ENCODE measurements around the gene RABAC1. TPM values are rescaled to one million over a fixed set of nuclear protein-coding genes. Genes with fewer than 3 reads are reported as not detected.

The RABAC1 gene
- total and polyA plus RNA-seq, 7 donors: 48.9 to 131 (median 65.3) TPM

DNA sequence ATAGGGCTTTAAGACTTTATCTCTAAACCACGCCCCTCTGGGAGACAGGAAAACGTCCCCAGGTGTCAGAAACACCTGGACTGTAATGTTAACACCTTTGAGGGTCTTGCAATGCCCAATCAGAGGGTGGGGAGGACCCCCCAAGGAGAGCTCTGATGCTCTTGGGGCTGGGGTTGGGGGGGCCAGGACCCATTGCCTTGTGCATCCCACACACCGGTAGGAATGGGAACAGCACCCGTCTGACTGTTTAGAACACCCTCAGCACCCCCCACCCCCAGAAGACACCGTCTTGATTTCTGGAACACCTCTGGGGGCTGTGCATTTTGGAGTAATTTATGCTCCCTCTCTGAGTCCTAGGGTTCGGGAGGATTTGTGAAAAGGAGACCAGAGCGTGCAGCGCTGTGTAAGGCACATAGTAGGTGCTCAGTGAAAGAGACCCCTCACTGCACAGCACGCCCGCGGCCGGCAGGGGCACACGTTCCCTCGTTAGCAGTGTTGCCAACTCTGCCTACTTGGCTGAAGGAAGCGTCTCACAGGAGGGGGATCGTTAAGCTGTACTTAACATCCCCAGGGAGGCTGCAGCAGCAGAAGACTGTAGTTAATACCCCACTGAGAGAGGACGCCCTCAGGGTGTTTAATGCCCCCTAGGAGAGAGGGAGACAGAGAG lies 28.1 kb downstream of the RABAC1 start:
- WGBS, 3 donors: 5 to 6% (median 5%) methylated on average over 17 of the region's 17 CpGs
- intact Hi-C loops (cut with DNase I): loop anchor here in 1 of 2 donors (5.0 kb wide), 1 partner anchor 54 kb away; the partner anchor contains the start of gene CD79A
- TF ChIP-seq, protein P1, sequence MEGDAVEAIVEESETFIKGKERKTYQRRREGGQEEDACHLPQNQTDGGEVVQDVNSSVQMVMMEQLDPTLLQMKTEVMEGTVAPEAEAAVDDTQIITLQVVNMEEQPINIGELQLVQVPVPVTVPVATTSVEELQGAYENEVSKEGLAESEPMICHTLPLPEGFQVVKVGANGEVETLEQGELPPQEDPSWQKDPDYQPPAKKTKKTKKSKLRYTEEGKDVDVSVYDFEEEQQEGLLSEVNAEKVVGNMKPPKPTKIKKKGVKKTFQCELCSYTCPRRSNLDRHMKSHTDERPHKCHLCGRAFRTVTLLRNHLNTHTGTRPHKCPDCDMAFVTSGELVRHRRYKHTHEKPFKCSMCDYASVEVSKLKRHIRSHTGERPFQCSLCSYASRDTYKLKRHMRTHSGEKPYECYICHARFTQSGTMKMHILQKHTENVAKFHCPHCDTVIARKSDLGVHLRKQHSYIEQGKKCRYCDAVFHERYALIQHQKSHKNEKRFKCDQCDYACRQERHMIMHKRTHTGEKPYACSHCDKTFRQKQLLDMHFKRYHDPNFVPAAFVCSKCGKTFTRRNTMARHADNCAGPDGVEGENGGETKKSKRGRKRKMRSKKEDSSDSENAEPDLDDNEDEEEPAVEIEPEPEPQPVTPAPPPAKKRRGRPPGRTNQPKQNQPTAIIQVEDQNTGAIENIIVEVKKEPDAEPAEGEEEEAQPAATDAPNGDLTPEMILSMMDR (IDR thresholded peaks at IDR 0.05): no peak
- Histone ChIP-seq H3K4me1 (peaks cover 5% of the 10 kb centered on the region), H3K36me3 (ENCODE audit: insufficient read depth in 1 of 2, low read depth in 1 of 2) (no peaks in the 10 kb centered on the region), H3K27ac (no peak overlapping the region), H3K4me3 (no peak overlapping the region), H3K27me3 (ENCODE audit: insufficient read depth in 3 of 3, low read length in 2 of 3) (peaks cover 0 to 87% (median 46%) of the 10 kb centered on the region in 3 donors), H3K9me3 (no peaks in the 10 kb centered on the region)
- ATAC-seq (no peak), DNase-seq (no peak)

GRCh38 chr19:41930322-41930722 lies 28.8 kb downstream of the RABAC1 start:
- Histone ChIP-seq H3K36me3 (ENCODE audit: insufficient read depth in 1 of 2, low read depth in 1 of 2) (no peaks in the 10 kb centered on the region), H3K4me3 (no peak overlapping the region), H3K27me3 (ENCODE audit: insufficient read depth in 3 of 3, low read length in 2 of 3) (peaks cover 0 to 87% (median 51%) of the 10 kb centered on the region in 3 donors), H3K4me1 (peaks cover 5% of the 10 kb centered on the region), H3K9me3 (no peaks in the 10 kb centered on the region), H3K27ac (no peak overlapping the region)
- ATAC-seq (no peak), DNase-seq (no peak)
- intact Hi-C loops (cut with DNase I): loop anchor here in 1 of 2 donors (5.0 kb wide), 1 partner anchor 53 kb away; the partner anchor contains the start of gene CD79A
- TF ChIP-seq, protein P1 (IDR thresholded peaks at IDR 0.05): no peak
- WGBS, 3 donors: 11 to 14% (median 14%) methylated on average over 7 of the region's 7 CpGs

GRCh38 chr19:41929536-41930071 lies 29.5 kb downstream of the RABAC1 start:
- Histone ChIP-seq H3K27me3 (ENCODE audit: insufficient read depth in 3 of 3, low read length in 2 of 3) (peaks cover 0 to 87% (median 55%) of the 10 kb centered on the region in 3 donors), H3K4me3 (no peak overlapping the region), H3K4me1 (peaks cover 5% of the 10 kb centered on the region), H3K27ac (no peak overlapping the region), H3K36me3 (ENCODE audit: insufficient read depth in 1 of 2, low read depth in 1 of 2) (no peaks in the 10 kb centered on the region), H3K9me3 (no peaks in the 10 kb centered on the region)
- TF ChIP-seq, protein P1 (IDR thresholded peaks at IDR 0.05): no peak
- intact Hi-C loops (cut with DNase I): loop anchor here in 1 of 2 donors (5.0 kb wide), 1 partner anchor 52 kb away; the partner anchor contains the start of gene CD79A
- 14 to 15% (median 15%) methylated on average over 14 of the region's 14 CpGs for WGBS, 3 donors
- no peak for ATAC-seq
- DNase-seq: no peak

DNA sequence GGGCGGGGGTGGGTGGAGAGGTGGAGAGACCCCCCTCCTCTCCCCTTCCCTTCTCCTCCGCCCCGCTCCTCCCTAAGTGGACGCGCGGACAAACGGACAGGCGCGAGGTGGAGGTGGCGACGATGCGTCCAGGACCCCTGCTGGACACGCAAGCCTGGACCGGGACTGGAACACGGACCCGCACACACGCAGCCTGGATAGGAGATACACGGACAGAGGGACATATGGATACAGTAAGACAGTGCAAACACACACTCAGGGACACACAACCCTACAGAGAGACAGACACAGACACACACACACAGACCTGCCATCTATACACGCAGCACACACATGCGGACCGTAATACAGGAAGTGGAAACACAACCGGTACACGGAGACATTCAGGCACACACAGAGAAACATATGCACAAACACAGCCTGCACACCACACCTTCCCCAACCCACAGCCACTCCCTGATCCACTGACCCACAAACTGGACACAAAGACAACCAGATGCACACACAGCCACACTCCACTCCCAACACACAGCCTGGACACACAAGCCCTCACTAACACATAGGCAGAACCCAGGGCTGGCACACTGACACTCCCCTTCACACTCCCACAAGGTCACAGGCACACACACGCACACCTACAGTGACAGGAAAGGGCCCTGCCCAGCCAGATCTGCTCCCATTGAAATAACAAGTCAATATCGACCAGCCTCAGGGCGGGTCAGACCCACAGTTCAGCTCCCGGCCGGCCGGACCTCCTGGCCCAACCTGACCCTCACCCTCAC lies 30.2 kb downstream of the RABAC1 start:
- TF ChIP-seq, protein P1 (IDR thresholded peaks at IDR 0.05): no peak
- peaks cover 5% of the 10 kb centered on the region for H3K4me1 ChIP-seq
- H3K4me3 ChIP-seq: peak overlapping the region; percentile 52
- no peaks in the 10 kb centered on the region for H3K36me3 ChIP-seq (ENCODE audit: insufficient read depth in 1 of 2, low read depth in 1 of 2)
- no peaks in the 10 kb centered on the region for H3K9me3 ChIP-seq
- intact Hi-C loops (cut with DNase I): no loop called here
- peaks cover 0 to 94% (median 56%) of the 10 kb centered on the region in 3 donors for H3K27me3 ChIP-seq (ENCODE audit: insufficient read depth in 3 of 3, low read length in 2 of 3)
- H3K27ac ChIP-seq: no peak overlapping the region
- ATAC-seq: no peak
- no peak for DNase-seq
- WGBS, 3 donors: 2 to 5% (median 4%) methylated on average over 24 to 29 of the region's 29 CpGs

Measured in psoas muscle (tissue), 8 donors.